Limb (tissue), 2 donors: ENCODE data around the gene FNDC5.

ENCODE experiments used
- DNase-seq, 2 donors: peaks; one replicate each; pipeline ENCODE4 v3.0.0-alpha.2; 2016; ENCODE audit errors: extremely low spot score in 2 of 2

The FNDC5 gene

GRCh38 chr1:32865639-32866405 lies 4.9 kb downstream of the FNDC5 start:
- no peak for DNase-seq

DNA sequence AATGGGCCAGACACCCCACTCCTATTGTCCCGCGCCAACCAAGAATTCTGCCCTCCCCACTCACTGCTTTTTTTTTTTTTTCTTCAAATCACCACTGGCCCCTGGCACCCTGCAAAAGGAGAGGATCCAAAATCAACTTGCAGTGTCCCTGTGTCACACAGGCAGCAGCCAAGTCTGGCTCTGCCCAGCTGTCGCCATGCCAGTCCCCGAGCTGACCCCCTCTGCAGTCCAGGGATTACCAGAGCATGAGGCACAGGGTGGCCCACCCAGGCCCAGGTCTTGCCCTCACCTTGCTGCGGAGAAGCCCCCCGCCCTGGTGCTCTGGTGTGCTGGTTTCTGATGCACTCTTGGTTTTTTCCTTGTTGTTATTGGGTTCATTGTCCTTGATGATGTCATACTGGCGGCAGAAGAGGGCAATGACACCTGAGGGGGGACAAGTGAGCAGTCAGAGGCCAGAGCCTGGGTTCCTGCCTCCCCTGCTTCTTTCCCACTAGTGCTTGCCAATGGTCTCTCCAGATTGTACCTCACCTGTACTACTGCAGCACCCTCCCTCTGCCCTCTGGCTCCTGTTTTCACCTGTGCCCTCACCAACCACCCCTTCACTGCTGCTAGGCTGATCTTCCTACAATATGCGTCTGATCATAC lies 6.2 kb downstream of the FNDC5 start:
- no peak for DNase-seq

GRCh38 chr1:32863881-32864245 lies 6.8 kb downstream of the FNDC5 start:
- no peak for DNase-seq

- DNase-seq = no peak
These were observed 7.4 kb downstream of the FNDC5 start for GRCh38 chr1:32863218-32863880.

- no peak for DNase-seq
These were observed 8.6 kb downstream of the FNDC5 start for GRCh38 chr1:32861904-32862695.

DNA sequence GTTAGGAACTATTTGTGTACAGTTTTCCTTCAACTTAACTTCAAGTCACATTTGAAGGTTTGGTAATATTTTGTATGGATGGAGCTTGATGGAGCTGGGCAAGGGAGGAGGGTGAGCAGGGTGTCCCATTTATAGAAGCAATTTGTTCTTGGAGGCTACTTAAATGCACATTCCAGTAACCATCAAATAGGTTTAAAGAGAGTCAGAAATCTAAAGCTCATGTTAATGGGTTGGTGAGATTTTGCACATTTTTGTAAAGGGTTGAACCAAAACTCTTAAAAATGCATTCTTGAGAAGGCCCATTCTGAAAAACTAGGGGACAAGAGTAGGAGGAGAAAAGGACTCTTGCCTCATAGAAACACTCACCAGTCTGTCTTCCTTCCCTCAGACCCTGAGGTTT lies 10.1 kb downstream of the FNDC5 start:
- no peak for DNase-seq

GRCh38 chr1:32859915-32860314 lies 10.8 kb downstream of the FNDC5 start:
- DNase-seq = no peak

- no peak for DNase-seq
These were observed 11.9 kb downstream of the FNDC5 start for GRCh38 chr1:32858791-32859190.

DNA sequence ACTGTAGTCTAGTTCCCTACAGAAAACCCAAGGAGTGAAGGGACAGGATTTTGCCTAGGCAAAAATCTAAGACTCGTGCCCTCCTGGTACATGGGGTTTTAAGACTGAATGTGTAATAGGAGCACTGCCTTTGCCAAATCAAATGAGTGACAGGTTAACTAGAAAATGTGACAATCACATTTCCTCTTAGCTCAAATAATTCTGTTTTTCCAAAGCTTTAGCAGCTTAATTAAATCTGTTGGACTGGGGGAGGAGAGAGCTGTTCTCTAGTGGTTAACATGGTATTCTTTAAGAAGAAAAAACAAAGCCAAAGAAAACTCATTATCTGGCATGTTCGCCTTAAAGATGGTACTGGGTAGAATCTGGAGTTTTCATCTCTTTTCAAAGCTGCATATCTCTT lies 12.6 kb downstream of the FNDC5 start:
- no peak for DNase-seq

GRCh38 chr1:32855861-32856617 lies 14.7 kb downstream of the FNDC5 start:
- DNase-seq = no peak

GRCh38 chr1:32848354-32849063 lies 22.2 kb downstream of the FNDC5 start:
- no peak for DNase-seq

GRCh38 chr1:32831878-32832277 lies 38.8 kb downstream of the FNDC5 start:
- no peak for DNase-seq

DNA sequence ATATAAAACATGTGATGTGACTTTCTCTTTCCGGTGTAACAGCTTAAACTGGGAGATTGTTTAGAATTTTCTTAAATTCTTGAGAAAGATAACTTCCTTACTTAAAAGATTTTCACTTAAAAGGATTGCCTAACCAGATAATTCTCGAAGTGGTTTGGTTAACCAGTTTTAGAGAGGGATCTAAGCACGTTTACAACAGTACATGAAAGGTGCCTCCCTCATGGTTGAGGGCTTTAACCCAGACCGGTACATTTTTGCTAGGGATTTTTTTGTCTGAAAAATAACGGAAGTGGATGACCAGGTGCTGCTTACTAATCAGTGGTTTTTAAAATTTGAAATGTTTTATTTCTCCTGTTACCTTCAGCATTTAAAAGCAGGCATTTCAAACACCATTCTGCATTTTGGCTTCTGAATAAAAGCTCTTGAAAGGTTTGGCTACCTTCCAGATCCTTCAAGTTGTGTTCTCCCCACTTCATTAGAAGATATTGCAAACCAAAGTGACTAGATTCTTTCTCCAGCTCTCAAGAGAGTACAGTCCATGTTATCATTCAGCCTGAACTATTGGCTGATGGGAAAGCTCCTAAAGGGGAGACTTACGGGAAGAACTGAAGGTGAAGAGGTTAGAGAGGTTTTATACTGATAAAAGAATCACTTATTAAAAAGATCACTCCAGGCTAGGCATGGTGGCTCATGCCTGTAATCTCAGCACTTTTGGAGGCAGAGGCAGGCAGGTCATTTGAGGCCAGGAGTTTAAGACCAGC lies 40.4 kb downstream of the FNDC5 start:
- no peak for DNase-seq

DNA sequence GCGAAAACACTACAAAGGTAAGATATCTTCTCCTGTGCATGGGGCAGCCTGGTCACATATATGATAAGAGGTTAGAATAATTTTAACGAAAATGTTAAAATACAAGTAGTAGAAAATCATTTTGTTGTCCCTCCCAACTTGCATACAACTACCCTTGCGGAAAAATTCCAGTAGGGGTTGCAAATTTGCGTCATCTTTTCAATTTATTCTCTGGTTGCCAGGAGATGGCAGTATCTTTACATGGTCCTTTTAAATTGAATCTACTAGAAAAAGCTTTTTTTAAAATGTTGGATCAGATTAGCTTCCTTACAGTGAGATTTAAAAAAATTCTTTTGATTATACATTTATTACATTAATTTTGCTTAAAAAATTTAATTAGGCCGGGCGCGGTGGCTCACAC lies 42.4 kb downstream of the FNDC5 start:
- DNase-seq = peak in 1 of 2 donors; percentile 28

DNA sequence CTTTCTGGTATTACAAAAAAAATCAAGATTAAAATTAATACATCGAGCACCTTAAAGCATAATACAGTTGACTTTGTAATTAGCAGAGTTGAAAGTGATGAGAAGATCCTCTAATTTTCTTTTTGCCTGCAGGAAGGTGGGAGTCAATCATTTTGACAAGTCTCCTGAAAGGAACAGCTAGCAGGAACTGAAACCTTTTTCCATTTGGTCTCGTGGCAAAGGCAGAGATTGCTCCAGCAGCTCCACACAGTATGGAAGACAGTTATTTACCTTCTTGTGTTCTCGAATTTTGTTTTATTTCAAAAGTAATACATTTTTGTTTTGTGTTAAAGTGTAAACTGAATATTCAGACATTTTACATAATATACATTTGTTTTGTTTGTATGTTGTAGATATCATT lies 45.5 kb downstream of the FNDC5 start:
- no peak for DNase-seq

DNA sequence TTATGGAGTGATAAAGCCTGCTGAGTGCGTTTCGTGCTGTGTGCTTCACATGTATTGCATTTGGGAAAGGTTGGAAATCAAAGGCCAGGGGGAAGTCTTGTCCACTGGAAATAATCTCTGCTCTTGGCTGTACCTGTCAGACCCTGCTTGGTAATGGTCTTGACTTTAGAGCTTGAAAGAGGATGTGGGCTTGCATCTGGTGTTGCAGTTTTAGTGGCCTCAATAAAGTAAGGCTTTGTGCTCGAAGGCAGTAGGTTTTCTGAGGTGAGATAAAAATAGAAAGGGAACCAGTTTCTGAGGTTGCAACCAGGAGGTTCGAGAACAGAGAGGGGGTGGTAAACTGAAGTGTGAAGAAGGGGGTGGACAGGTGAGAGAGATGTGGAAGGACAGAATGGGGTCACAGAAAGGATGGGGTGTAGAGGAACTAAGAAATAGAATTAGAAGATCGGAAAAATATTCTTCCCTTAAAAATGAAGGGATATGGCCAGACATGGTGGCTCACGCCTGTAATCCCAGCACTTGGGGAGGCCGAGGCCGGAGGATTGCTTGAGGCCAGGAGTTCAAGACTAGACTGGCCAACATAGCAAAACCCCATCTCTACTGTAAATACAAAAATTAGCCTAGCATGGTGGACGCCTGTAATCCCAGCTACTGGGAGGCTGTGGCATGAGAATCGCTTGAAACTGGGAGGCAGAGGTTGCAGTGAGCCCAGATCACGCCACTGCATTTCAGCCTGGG lies 51.7 kb downstream of the FNDC5 start:
- no peak for DNase-seq

DNA sequence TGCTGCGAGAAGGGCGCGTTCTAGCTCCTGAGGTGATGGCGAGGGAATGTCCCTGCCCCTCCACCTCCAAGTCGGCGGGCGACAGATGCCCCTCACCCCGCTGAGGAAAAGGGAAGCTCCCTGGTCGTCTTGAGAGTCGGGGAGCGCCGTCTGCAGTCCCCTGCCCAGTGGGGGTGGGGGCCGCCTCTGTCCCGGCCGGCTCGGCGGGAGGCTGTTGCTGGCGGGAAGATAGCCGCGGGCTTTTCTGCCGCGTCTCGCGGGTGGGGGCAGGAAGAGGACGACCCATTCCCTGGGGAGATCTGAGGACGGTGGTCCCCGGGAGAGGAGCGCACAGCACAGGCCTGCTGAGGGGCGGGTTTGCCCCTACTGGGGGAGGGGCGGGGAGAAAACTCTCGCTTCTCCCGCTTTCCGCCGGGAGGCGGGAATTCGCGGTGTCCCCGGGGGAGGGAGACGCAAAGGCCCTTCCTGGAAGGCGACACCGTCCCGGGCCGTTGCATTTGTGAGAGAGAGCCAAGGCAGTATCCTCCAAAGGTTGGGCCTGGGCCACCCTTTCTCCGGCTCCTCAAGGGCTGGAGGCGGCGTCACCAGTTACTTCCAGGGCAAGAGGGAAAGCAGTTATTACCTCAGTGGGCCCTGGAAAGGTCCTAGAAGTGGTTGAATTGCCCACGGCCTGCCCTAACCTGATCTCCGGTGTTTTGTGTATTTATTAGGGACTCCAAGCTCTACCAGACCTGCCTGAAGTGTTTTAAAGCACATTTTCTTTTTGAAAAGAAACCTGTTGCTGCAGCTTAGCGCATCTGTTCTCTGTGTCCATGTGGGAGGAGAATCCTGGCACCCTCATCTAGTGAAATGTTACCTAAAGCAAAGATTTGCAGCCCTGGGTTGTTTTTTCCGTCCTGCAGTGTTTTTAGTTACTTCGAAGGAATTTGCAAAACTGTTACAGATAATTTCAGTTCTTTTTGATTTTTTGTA lies 52.6 kb downstream of the FNDC5 start:
- DNase-seq = peak; percentile 38 to 85
